ENCODE measurements around the gene TDRD3. TPM values are rescaled to one million over a fixed set of nuclear protein-coding genes. Genes with fewer than 3 reads are reported as not detected.

TDRD3 gene
- total RNA-seq, 2 donors from 2014 or later, result 18.8 to 39.2 TPM

GRCh38 chr13:60572003-60572798 lies 175.2 kb downstream of the TDRD3 start:
- H3K4me1 ChIP-seq (ENCODE audit: control insufficient read depth in 1 of 2, low read depth in 2 of 2), result no peaks in the 10 kb centered on the region
- no peak overlapping the region for H3K27ac ChIP-seq
- DNase-seq (ENCODE audit: low spot score), result no peak
- peaks cover 11% of the 10 kb centered on the region for H3K36me3 ChIP-seq
- no peak overlapping the region for H3K4me3 ChIP-seq
- ATAC-seq (ENCODE audit: insufficient number of reproducible peaks, low FRiP score, low read depth), result no peak
- H3K9me3 ChIP-seq, result no peaks in the 10 kb centered on the region
- no peaks in the 10 kb centered on the region for H3K27me3 ChIP-seq (replicated peaks; ENCODE audit: insufficient read depth)
- TF ChIP-seq CTCF (IDR thresholded peaks at IDR 0.05), result no peak

- no peak for TF ChIP-seq CTCF (IDR thresholded peaks at IDR 0.05)
- Histone ChIP-seq H3K9me3 (no peaks in the 10 kb centered on the region), H3K27ac (no peak overlapping the region), H3K4me1 (ENCODE audit: control insufficient read depth in 1 of 2, low read depth in 2 of 2) (no peaks in the 10 kb centered on the region), H3K4me3 (no peak overlapping the region), H3K36me3 (peaks cover 11% of the 10 kb centered on the region), H3K27me3 (replicated peaks; ENCODE audit: insufficient read depth) (no peaks in the 10 kb centered on the region)
- DNase-seq (ENCODE audit: low spot score), result no peak
- ATAC-seq (ENCODE audit: insufficient number of reproducible peaks, low FRiP score, low read depth), result no peak
Observed at GRCh38 chr13:60572855-60573254, 175.8 kb downstream of the TDRD3 start.

DNA sequence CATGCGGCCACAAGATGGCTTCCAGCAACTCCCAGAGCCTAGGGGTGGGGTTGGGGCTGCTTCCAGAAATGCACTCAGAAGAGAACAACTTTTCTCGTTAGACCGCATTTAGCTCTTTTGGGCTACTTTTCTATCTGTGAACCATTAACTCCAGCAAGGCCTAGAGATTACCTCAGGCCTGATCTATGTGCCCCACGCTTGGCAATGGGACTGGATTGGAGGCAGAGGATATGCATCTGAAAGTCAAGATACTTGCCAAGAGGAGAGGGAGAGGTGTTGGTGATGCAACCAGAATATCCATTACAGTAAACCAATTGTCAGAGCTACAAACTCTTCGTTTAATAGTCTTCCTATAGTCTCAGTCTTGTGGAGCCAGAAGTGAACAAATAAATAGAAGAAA lies 177.7 kb downstream of the TDRD3 start:
- Histone ChIP-seq H3K4me1 (ENCODE audit: control insufficient read depth in 1 of 2, low read depth in 2 of 2) (no peaks in the 10 kb centered on the region), H3K4me3 (no peak overlapping the region), H3K27ac (no peak overlapping the region), H3K27me3 (replicated peaks; ENCODE audit: insufficient read depth) (no peaks in the 10 kb centered on the region), H3K36me3 (no peaks in the 10 kb centered on the region), H3K9me3 (no peaks in the 10 kb centered on the region)
- ATAC-seq (ENCODE audit: insufficient number of reproducible peaks, low FRiP score, low read depth) (no peak), DNase-seq (ENCODE audit: low spot score) (no peak)
- TF ChIP-seq CTCF (IDR thresholded peaks at IDR 0.05), result no peak

- TF ChIP-seq CTCF (IDR thresholded peaks at IDR 0.05), result no peak
- no peak overlapping the region for H3K27ac ChIP-seq
- H3K36me3 ChIP-seq, result no peaks in the 10 kb centered on the region
- H3K4me3 ChIP-seq, result no peak overlapping the region
- DNase-seq (ENCODE audit: low spot score) (no peak), ATAC-seq (ENCODE audit: insufficient number of reproducible peaks, low FRiP score, low read depth) (no peak)
- no peaks in the 10 kb centered on the region for H3K27me3 ChIP-seq (replicated peaks; ENCODE audit: insufficient read depth)
- H3K9me3 ChIP-seq, result no peaks in the 10 kb centered on the region
- no peaks in the 10 kb centered on the region for H3K4me1 ChIP-seq (ENCODE audit: control insufficient read depth in 1 of 2, low read depth in 2 of 2)
Observed at GRCh38 chr13:60575142-60575541, 178.1 kb downstream of the TDRD3 start.

DNA sequence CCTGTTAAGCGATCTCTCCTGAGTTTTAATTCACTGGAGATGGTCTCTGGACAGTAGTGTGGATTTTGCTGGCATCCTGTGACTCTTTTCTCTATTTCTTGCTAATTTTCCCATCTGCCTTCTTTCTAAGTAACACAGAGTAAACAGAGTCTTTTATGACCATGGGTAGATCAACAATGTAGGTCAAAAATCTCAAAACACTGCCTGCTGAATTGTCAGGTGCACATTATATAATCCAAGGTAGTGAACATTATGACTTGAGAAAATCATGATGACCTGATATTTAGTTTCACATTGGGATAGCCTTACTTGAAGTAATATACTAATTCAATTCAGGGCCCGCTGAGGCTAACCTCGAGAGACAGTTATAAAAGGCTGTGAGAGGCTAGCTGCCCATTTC lies 180.7 kb downstream of the TDRD3 start:
- H3K4me3 ChIP-seq, result no peak overlapping the region
- no peaks in the 10 kb centered on the region for H3K4me1 ChIP-seq (ENCODE audit: control insufficient read depth in 1 of 2, low read depth in 2 of 2)
- no peaks in the 10 kb centered on the region for H3K27me3 ChIP-seq (replicated peaks; ENCODE audit: insufficient read depth)
- no peak for TF ChIP-seq CTCF (IDR thresholded peaks at IDR 0.05)
- no peaks in the 10 kb centered on the region for H3K9me3 ChIP-seq
- H3K27ac ChIP-seq, result no peak overlapping the region
- no peaks in the 10 kb centered on the region for H3K36me3 ChIP-seq
- no peak for ATAC-seq (ENCODE audit: insufficient number of reproducible peaks, low FRiP score, low read depth)
- DNase-seq (ENCODE audit: low spot score), result no peak
